GM23338 (cell line): ENCODE results near the gene TJP2.

ENCODE experiments used
- EZH2 ChIP-seq: fragments of 200-600 bp; sonication (generic); IDR thresholded peaks from one replicate; pipeline ENCODE4 v1.8.0; 2017; ENCODE audit warnings: antibody characterized with exemption, mild to moderate bottlenecking, low read depth; ENCODE audit not compliant: unreplicated experiment
- JUNB ChIP-seq: IDR thresholded peaks from one replicate; pipeline ENCODE4 v1.6.1; 2016; ENCODE audit warnings: antibody characterized with exemption; ENCODE audit not compliant: unreplicated experiment
- TF ChIP-seq, protein P1 (sequence below), 2 experiments: fragments of 200-600 bp in 1 of 2; sonication (generic) in 1 of 2; conservative IDR thresholded peaks; 2 replicates each; pipeline versions ENCODE4 v1.5.1 to v1.6.1; 2016 to 2017; ENCODE audit warnings: antibody characterized with exemption in 2 of 2, low read depth in 2 of 2, mild to moderate bottlenecking in 2 of 2, moderate library complexity in 1 of 2

DNA sequence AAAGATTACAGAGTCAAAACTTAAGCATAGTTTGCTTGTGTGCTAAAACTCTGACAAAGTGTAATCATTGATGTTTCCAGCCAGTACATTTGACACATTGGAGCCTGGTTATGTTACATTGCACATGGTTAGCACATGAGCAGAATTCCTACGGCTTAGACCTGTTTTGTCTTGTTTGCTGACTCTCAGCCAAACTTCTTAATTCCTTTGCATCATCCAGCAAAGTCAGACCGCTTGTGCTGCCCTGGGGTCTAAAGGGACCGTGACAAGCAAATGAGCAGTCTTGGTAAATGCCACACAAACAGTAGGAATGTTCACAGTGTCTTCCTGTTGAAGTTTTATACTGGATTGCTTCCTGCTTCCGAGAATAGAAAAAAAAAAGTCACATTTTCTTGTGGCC, 79.0 kb downstream of the TJP2 start:
- TF ChIP-seq, protein P1, sequence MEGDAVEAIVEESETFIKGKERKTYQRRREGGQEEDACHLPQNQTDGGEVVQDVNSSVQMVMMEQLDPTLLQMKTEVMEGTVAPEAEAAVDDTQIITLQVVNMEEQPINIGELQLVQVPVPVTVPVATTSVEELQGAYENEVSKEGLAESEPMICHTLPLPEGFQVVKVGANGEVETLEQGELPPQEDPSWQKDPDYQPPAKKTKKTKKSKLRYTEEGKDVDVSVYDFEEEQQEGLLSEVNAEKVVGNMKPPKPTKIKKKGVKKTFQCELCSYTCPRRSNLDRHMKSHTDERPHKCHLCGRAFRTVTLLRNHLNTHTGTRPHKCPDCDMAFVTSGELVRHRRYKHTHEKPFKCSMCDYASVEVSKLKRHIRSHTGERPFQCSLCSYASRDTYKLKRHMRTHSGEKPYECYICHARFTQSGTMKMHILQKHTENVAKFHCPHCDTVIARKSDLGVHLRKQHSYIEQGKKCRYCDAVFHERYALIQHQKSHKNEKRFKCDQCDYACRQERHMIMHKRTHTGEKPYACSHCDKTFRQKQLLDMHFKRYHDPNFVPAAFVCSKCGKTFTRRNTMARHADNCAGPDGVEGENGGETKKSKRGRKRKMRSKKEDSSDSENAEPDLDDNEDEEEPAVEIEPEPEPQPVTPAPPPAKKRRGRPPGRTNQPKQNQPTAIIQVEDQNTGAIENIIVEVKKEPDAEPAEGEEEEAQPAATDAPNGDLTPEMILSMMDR (conservative IDR thresholded peaks at IDR 0.05; ENCODE audit: low read depth in 2 of 2): no peak
- no peak for TF ChIP-seq JUNB
- no peak for TF ChIP-seq EZH2
